HepG2 (cell line): ENCODE measurements around the gene SLC16A3. TPM values are rescaled to one million over a fixed set of nuclear protein-coding genes. Genes with fewer than 3 reads are reported as not detected.

Experiments used
- AGO2 ChIP-seq: fragments of 200-400 bp; formaldehyde crosslinking; optimal IDR thresholded peaks from 2 replicates; pipeline ENCODE3; 2017; ENCODE audit warnings: mild to moderate bottlenecking, low read depth, low read length, moderate library complexity
- ARNT ChIP-seq: fragments of 450-650 bp; IDR thresholded peaks from 2 replicates; pipeline ENCODE4 v1.6.1; 2017
- ASH2L ChIP-seq: fragments of 300-600, 200-600 bp; sonication (generic); IDR thresholded peaks from 2 replicates; pipeline ENCODE4 v1.7.0; 2017; ENCODE audit warnings: low read depth, mild to moderate bottlenecking, moderate library complexity, mixed read lengths, low read length; ENCODE audit not compliant: insufficient read length
- ELK4 ChIP-seq: sonication (generic); formaldehyde crosslinking; IDR thresholded peaks from 2 replicates; pipeline ENCODE4 v1.9.0; 2021; ENCODE audit warnings: missing genetic modification reagents, borderline replicate concordance
- HMGA1 ChIP-seq: sonication (generic); formaldehyde crosslinking; conservative IDR thresholded peaks from 2 replicates; pipeline ENCODE4 v1.4.0; 2020; ENCODE audit warnings: missing genetic modification reagents
- IKZF1 ChIP-seq: fragments of 450-650 bp; IDR thresholded peaks from 2 replicates; pipeline ENCODE4 v1.7.1; 2016
- NBN ChIP-seq: fragments of 450-650 bp; conservative IDR thresholded peaks from 2 replicates; pipeline ENCODE4 v1.6.1; 2017
- RFXANK ChIP-seq: IDR thresholded peaks from 2 replicates; pipeline ENCODE4 v1.6.1; 2016
- RNF2 ChIP-seq: fragments of 450-650 bp; conservative IDR thresholded peaks from 2 replicates; pipeline ENCODE4 v1.6.1; 2016; ENCODE audit warnings: low read depth
- SALL1 ChIP-seq: sonication (generic); formaldehyde crosslinking; IDR thresholded peaks from 2 replicates; pipeline ENCODE4 v1.8.0; 2022; ENCODE audit warnings: mild to moderate bottlenecking, missing genetic modification reagents
- SMYD3 ChIP-seq: sonication (generic); formaldehyde crosslinking; IDR thresholded peaks from 2 replicates; pipeline ENCODE4 v1.8.1; 2023; ENCODE audit warnings: mild to moderate bottlenecking, missing genetic modification reagents
- SUZ12 ChIP-seq: fragments of 150-350 bp; IDR thresholded peaks from 2 replicates; pipeline ENCODE4 v1.6.1; 2014; ENCODE audit warnings: low read depth, low read length
- XRCC5 ChIP-seq: fragments of 200-400 bp; formaldehyde crosslinking; optimal IDR thresholded peaks from 2 replicates; pipeline ENCODE3; 2017; ENCODE audit warnings: mild to moderate bottlenecking, low read length
- ZBTB7B ChIP-seq: sonication (generic); formaldehyde crosslinking; IDR thresholded peaks from 2 replicates; pipeline ENCODE4 v1.4.0; 2020; ENCODE audit warnings: missing genetic modification reagents
- ZC3H13 ChIP-seq: sonication (generic); formaldehyde crosslinking; IDR thresholded peaks from 2 replicates; pipeline ENCODE4 v1.8.1; 2023; ENCODE audit warnings: mild to moderate bottlenecking, missing genetic modification reagents, moderate library complexity
- ZNF136 ChIP-seq: sonication (generic); formaldehyde crosslinking; IDR thresholded peaks from 2 replicates; pipeline ENCODE4 v1.8.1; 2022; ENCODE audit warnings: low read depth, mild to moderate bottlenecking, moderate library complexity, missing genetic modification reagents
- ZNF512B ChIP-seq: sonication (generic); formaldehyde crosslinking; IDR thresholded peaks from 2 replicates; pipeline ENCODE4 v1.5.1; 2020; ENCODE audit warnings: missing genetic modification reagents, mild to moderate bottlenecking, borderline replicate concordance
- ZNF577 ChIP-seq: sonication (generic); formaldehyde crosslinking; IDR thresholded peaks from 2 replicates; pipeline ENCODE4 v1.4.0; 2020; ENCODE audit warnings: mild to moderate bottlenecking, low read depth, missing genetic modification reagents, borderline replicate concordance
- ZNF761 ChIP-seq: sonication (generic); formaldehyde crosslinking; conservative IDR thresholded peaks from 2 replicates; pipeline ENCODE4 v1.4.0; 2020; ENCODE audit warnings: mild to moderate bottlenecking, missing genetic modification reagents
- ZNF792 ChIP-seq: IDR thresholded peaks from 2 replicates; pipeline ENCODE4 v1.6.1; 2016
- ZNF850 ChIP-seq: sonication (generic); formaldehyde crosslinking; conservative IDR thresholded peaks from 2 replicates; pipeline ENCODE4 v1.9.0; 2021; ENCODE audit warnings: mild to moderate bottlenecking, missing genetic modification reagents
- polyA plus RNA-seq, 8 experiments: library from polyadenylated mRNA; depleted of rRNA in 3 of 8; stranded (reverse) in 7 of 8; unstranded in 1 of 8; fragments of >200 nt; fragmentation: Illumina TruSeq in 4 of 8; extraction: Trizol in 4 of 8; gene quantifications; 2 replicates each; pipeline versions ENCODE4 v1.2.1 to v1.2.3, GENCODE V29; 2011 to 2016; ENCODE audit warnings: low read depth in 4 of 8, missing spikeins in 1 of 8, mixed read lengths in 1 of 8; ENCODE audit not compliant: insufficient read depth in 1 of 8
- total RNA-seq, 5 experiments: library from RNA; depleted of rRNA; stranded (reverse); fragments of >200 nt; fragmentation: Illumina TruSeq; extraction: Trizol; gene quantifications; 2 replicates each; pipeline ENCODE4 v1.2.3, GENCODE V29; 2016; ENCODE audit warnings: low read depth in 1 of 5
- TF ChIP-seq, protein P1 (sequence below): sonication (generic); formaldehyde crosslinking; IDR thresholded peaks from 2 replicates; pipeline ENCODE4 v1.5.0; 2020; ENCODE audit warnings: missing genetic modification reagents
- TF ChIP-seq, protein P2 (sequence below): IDR thresholded peaks from 2 replicates; pipeline ENCODE4 v1.6.1; 2012; ENCODE audit warnings: low read length, improper control_type of control experiment

The SLC16A3 gene
- total and polyA plus RNA-seq, 2 of the 13 experiments (the other 11 are each of a cell fraction or from before 2014, with no cell fraction given): 242 to 349 TPM

- TF ChIP-seq AGO2: peak; percentile 67
- peak; percentile 87 for TF ChIP-seq XRCC5
- TF ChIP-seq IKZF1: no peak
- TF ChIP-seq, protein P1, sequence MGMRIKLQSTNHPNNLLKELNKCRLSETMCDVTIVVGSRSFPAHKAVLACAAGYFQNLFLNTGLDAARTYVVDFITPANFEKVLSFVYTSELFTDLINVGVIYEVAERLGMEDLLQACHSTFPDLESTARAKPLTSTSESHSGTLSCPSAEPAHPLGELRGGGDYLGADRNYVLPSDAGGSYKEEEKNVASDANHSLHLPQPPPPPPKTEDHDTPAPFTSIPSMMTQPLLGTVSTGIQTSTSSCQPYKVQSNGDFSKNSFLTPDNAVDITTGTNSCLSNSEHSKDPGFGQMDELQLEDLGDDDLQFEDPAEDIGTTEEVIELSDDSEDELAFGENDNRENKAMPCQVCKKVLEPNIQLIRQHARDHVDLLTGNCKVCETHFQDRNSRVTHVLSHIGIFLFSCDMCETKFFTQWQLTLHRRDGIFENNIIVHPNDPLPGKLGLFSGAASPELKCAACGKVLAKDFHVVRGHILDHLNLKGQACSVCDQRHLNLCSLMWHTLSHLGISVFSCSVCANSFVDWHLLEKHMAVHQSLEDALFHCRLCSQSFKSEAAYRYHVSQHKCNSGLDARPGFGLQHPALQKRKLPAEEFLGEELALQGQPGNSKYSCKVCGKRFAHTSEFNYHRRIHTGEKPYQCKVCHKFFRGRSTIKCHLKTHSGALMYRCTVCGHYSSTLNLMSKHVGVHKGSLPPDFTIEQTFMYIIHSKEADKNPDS (CRISPR knock-in tag): peak; percentile 66
- TF ChIP-seq ZNF792 (CRISPR knock-in tag): peak; percentile 94
- TF ChIP-seq ARNT: no peak
- no peak for TF ChIP-seq SUZ12
- TF ChIP-seq ASH2L: peak; percentile 52
- peak; percentile 95; the same call in 1 of the 2 replicates for TF ChIP-seq ZNF577 (CRISPR knock-in tag)
- no peak for TF ChIP-seq NBN
- peak; percentile 33; the same call in 1 of the 2 replicates for TF ChIP-seq ELK4 (CRISPR knock-in tag)
- no peak for TF ChIP-seq RFXANK (CRISPR knock-in tag)
- peak; percentile 99 for TF ChIP-seq RNF2
- TF ChIP-seq, protein P2, sequence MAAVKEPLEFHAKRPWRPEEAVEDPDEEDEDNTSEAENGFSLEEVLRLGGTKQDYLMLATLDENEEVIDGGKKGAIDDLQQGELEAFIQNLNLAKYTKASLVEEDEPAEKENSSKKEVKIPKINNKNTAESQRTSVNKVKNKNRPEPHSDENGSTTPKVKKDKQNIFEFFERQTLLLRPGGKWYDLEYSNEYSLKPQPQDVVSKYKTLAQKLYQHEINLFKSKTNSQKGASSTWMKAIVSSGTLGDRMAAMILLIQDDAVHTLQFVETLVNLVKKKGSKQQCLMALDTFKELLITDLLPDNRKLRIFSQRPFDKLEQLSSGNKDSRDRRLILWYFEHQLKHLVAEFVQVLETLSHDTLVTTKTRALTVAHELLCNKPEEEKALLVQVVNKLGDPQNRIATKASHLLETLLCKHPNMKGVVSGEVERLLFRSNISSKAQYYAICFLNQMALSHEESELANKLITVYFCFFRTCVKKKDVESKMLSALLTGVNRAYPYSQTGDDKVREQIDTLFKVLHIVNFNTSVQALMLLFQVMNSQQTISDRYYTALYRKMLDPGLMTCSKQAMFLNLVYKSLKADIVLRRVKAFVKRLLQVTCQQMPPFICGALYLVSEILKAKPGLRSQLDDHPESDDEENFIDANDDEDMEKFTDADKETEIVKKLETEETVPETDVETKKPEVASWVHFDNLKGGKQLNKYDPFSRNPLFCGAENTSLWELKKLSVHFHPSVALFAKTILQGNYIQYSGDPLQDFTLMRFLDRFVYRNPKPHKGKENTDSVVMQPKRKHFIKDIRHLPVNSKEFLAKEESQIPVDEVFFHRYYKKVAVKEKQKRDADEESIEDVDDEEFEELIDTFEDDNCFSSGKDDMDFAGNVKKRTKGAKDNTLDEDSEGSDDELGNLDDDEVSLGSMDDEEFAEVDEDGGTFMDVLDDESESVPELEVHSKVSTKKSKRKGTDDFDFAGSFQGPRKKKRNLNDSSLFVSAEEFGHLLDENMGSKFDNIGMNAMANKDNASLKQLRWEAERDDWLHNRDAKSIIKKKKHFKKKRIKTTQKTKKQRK: no peak
- TF ChIP-seq SMYD3: peak; percentile 98
- TF ChIP-seq ZNF761 (CRISPR knock-in tag): peak; percentile 98
- TF ChIP-seq ZNF512B (CRISPR knock-in tag): 0 out of 2 replicates have a peak, but pooled peaks have one; percentile 87
- TF ChIP-seq SALL1 (CRISPR knock-in tag): peak; percentile 96
- no peak for TF ChIP-seq HMGA1 (CRISPR knock-in tag)
- TF ChIP-seq ZNF850 (CRISPR knock-in tag): peak; percentile 32; the same call in 1 of the 2 replicates
- TF ChIP-seq ZC3H13 (CRISPR knock-in tag): peak; percentile 95
- TF ChIP-seq ZNF136 (CRISPR knock-in tag): peak; percentile 84
- peak; percentile 98 for TF ChIP-seq ZBTB7B (CRISPR knock-in tag)
Measured at GRCh38 chr17:82230609-82231311, 1.9 kb downstream of the SLC16A3 start (continued).
